ENCODE measurements around the gene HESX1.

Gene HESX1

DNA sequence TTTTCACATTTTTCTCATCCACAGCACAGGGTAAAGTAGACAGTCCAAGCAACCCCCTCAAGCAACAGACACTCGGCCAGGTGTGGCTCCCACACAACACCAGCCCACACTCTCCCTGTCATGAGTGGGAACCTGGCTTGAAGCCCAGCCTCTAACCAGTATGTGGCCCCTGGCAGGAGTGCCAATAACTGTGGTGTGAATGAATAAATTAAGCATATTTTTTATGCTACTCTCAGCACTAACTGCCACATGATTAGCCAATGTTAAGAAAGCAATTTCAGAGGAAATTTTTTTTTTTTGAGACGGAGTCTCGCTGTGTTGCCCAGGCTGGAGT, 44.5 kb downstream of the HESX1 start:
- TF ChIP-seq, protein P1, sequence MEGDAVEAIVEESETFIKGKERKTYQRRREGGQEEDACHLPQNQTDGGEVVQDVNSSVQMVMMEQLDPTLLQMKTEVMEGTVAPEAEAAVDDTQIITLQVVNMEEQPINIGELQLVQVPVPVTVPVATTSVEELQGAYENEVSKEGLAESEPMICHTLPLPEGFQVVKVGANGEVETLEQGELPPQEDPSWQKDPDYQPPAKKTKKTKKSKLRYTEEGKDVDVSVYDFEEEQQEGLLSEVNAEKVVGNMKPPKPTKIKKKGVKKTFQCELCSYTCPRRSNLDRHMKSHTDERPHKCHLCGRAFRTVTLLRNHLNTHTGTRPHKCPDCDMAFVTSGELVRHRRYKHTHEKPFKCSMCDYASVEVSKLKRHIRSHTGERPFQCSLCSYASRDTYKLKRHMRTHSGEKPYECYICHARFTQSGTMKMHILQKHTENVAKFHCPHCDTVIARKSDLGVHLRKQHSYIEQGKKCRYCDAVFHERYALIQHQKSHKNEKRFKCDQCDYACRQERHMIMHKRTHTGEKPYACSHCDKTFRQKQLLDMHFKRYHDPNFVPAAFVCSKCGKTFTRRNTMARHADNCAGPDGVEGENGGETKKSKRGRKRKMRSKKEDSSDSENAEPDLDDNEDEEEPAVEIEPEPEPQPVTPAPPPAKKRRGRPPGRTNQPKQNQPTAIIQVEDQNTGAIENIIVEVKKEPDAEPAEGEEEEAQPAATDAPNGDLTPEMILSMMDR (IDR thresholded peaks at IDR 0.05; ENCODE audit: low read depth, low read length) = no peak
- Histone ChIP-seq H3K36me3 (no peaks in the 10 kb centered on the region), H3K4me3 (ENCODE audit: low read depth, low read length) (no peak overlapping the region), H3K27ac (no peak overlapping the region), H3K9me3 (ENCODE audit: severe bottlenecking) (no peaks in the 10 kb centered on the region), H3K27me3 (ENCODE audit: insufficient read depth, low read depth, severe bottlenecking) (no peaks in the 10 kb centered on the region)
- no peak for DNase-seq

DNA sequence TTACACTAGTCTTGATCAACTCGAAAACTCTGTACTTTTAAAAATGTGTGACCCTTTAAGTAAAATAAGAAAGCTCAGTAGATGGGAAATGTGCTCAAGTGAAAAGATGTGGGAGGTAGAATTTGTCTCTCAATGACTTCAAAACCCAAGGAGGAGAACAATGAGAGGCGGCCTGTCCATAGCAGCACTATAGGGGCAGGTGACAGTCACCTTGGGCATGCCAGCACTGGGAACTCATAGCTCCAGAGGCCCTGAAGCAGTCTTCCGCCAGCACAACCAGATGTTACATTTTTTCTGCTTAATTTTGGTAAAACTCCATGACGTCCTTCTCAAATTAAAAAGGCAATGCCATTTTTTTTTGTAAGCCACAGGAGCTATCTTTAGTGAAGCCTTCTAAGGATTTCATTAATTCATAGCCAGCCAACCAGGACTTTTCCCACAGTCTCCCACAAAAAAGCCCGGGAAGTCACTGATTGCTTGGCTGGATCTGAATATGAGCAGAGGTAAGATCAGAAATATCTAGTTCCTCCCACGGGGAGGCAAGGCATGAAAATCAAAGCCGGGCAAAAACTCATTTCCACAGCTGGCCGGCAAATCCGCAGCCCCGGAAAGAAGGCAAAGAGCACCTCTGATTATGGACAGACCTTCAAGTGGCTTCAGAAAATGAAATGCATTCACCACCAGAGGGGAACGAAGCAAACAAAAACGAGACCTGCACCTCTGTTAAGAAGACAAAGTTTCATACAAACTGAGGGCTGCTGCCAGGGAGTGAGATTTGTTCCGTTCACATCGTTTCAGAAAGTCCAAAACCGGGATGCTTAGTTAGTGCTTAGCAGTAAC, 45.1 kb downstream of the HESX1 start:
- Histone ChIP-seq H3K27me3 (ENCODE audit: insufficient read depth, low read depth, severe bottlenecking) (no peaks in the 10 kb centered on the region), H3K36me3 (no peaks in the 10 kb centered on the region), H3K27ac (no peak overlapping the region), H3K9me3 (ENCODE audit: severe bottlenecking) (no peaks in the 10 kb centered on the region), H3K4me3 (ENCODE audit: low read depth, low read length) (no peak overlapping the region)
- TF ChIP-seq, protein P1 (IDR thresholded peaks at IDR 0.05; ENCODE audit: low read depth, low read length) = no peak
- DNase-seq = no peak

DNA sequence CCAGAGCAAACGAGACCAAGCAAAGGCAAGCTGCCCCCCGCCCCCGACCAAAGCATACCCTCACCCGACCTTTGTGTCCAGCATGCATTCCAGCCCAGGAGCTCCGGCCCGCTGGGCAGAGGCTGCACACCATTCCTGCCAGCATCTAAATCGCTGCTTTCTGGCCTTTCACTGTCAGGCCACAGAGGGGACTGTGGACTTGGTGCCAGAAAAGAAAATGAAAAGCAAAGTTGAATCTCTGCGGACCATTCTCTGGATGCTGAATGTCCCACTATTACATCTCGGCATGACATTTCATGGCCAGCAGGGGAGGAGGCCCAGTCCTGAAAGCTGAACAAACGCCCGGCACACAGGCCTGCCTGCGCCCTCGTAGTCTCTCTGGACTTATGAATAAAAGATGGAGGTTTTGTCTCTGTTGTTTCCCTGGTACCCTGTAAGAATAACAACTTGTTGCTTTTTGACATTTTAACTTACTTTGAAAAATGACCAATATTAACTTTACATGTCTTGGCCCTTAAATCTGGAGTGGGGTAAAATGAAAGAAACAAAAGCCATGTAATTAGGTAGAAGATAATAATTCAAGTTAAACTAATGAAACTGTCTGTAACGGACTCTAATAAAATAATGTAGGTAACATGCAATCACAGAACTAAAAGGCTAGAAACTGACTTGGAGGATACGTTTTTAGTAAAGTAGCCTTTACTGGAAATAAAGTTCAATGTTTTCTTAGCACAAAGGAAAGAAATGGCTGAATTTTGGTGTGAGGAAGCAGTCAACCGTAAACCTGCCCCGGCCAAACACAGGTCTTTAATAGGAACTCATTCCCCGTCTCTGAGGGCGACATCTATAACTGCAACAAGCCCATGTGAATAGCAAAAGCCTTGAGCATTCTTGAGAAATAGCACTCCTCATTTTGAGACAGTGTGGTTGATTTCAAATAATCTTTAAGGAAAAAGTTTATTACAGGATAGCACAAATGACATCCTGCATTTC, 47.3 kb downstream of the HESX1 start:
- Histone ChIP-seq H3K9me3 (ENCODE audit: severe bottlenecking) (no peaks in the 10 kb centered on the region), H3K27me3 (ENCODE audit: insufficient read depth, low read depth, severe bottlenecking) (no peaks in the 10 kb centered on the region), H3K4me3 (ENCODE audit: low read depth, low read length) (no peak overlapping the region), H3K27ac (no peak overlapping the region), H3K36me3 (no peaks in the 10 kb centered on the region)
- TF ChIP-seq, protein P1 (IDR thresholded peaks at IDR 0.05; ENCODE audit: low read depth, low read length) = no peak
- DNase-seq = no peak

DNA sequence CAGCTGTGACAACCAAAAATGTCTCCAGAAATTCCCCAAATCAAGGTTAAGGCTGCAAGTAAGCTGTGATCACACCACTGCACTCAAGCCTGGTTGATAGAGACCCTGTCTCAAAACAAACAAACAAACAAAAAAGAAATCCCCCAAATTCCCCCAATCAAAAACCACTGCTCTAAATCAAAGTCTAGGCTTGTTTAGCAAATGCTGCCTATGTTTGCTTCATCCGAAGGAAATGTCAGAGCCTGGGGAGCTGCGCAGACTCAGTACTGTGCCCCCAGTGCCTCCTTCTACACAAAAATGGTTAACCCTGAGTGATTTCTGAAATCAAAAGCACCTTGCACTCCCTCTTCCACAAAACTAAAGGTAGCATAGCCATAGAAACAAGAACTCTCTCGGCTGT, 48.0 kb downstream of the HESX1 start:
- Histone ChIP-seq H3K4me3 (ENCODE audit: low read depth, low read length) (no peak overlapping the region), H3K36me3 (no peaks in the 10 kb centered on the region), H3K9me3 (ENCODE audit: severe bottlenecking) (no peaks in the 10 kb centered on the region), H3K27ac (no peak overlapping the region), H3K27me3 (ENCODE audit: insufficient read depth, low read depth, severe bottlenecking) (no peaks in the 10 kb centered on the region)
- no peak for DNase-seq
- TF ChIP-seq, protein P1 (IDR thresholded peaks at IDR 0.05; ENCODE audit: low read depth, low read length) = no peak

DNA sequence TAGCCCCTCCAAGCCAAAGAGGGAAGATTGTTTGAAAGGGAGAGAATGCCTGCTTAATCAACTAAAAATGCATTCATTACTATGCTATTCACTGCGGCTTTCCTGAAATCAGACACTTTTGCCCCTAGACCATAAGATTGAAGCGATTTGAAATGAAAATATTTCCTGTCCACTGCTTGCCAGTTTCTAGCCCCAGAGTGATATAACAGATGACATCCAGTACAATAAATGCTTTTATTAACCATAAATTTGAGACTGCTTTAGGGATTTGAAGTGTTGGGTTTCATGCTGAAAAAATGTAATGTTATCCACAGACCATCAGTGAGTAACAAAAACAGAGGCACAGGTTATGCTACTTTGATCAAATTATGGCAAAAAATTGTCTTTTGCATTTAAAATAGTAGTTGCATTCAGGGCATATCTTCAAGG, 48.7 kb downstream of the HESX1 start:
- H3K27me3 ChIP-seq (ENCODE audit: insufficient read depth, low read depth, severe bottlenecking) = no peaks in the 10 kb centered on the region
- DNase-seq = no peak
- TF ChIP-seq, protein P1 (IDR thresholded peaks at IDR 0.05; ENCODE audit: low read depth, low read length) = no peak
- no peaks in the 10 kb centered on the region for H3K36me3 ChIP-seq
- no peak overlapping the region for H3K27ac ChIP-seq
- no peaks in the 10 kb centered on the region for H3K9me3 ChIP-seq (ENCODE audit: severe bottlenecking)
- H3K4me3 ChIP-seq (ENCODE audit: low read depth, low read length) = no peak overlapping the region

Data from WERI-Rb-1 (cell line).